GM19455 (cell line): ENCODE data around the gene SRGAP3.

ENCODE experiments used
- ATAC-seq: cut with Tn5 transposase; IDR thresholded peaks from one replicate; pipeline ENCODE4 v1.9.1; 2021; ENCODE audit not compliant: unreplicated experiment

SRGAP3 gene

DNA sequence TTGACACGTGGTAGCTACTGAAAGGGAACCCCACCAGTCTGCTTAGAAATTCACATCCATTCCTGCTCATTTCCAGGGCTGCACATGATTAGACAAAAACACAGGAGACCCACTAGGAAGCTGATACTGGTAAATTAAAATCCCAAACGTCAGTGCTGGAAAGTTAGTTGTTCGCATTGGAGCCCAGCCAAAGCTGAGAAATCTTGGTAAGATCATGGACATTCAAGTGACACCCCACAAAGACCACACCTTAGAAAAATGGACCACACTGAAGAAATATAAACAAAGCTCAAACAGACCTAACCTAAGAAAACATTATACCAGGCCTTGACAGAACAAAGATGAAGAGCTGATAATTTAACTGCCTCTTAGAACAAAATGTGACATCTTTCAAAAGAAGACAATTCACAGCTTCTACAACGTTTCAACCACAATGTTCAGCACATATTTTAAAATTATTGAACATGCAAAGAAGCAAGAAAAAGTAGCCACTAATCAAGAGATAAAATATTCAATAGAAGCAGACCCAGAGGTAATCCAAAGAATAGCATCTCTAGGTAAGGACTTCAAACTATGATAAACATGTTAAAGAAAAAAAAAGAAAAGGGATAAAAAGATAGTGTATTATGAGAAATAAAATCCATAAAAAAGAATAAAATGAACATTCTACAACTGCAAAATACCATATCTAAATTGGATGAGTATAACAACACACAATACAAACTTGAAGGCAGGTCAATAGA is 306.5 kb downstream of the SRGAP3 start:
- no peak for ATAC-seq

DNA sequence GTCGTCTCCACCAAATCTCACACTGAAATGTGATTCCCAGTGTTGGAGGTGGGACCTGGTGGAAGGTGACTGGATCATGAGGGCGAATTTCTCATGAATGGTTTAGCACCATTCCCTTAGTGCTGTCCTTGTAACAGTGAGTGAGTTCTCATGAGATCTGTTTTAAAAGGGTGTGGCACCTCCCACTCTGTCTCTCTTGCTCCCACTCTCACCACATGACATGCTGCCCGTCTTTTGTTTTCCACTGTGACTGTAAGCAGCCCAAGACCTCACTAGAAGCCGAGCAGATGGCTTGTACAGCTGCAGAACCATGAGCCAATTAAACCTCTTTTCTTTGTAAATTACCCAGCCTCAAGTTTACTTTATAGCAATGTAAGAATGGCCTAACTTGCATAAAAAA is 307.3 kb downstream of the SRGAP3 start:
- no peak for ATAC-seq

DNA sequence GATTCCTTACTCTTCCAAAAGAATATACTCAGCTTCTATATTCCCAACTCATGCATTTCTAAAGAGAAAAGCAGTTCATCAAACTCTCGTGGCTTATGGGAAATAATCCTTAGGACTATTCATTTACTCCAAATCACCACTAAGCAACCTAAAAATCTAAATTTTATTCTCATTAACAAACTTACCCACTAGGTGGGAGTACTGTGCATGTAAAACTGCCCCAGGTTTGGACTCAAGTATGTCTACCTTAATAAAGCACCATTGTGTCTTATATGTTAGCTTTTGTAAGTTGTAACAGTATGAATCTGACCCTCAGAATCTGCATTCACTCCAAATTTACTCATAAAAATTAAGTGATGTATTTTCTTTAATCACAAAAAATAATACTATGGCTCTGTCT is 311.4 kb downstream of the SRGAP3 start:
- ATAC-seq: no peak

DNA sequence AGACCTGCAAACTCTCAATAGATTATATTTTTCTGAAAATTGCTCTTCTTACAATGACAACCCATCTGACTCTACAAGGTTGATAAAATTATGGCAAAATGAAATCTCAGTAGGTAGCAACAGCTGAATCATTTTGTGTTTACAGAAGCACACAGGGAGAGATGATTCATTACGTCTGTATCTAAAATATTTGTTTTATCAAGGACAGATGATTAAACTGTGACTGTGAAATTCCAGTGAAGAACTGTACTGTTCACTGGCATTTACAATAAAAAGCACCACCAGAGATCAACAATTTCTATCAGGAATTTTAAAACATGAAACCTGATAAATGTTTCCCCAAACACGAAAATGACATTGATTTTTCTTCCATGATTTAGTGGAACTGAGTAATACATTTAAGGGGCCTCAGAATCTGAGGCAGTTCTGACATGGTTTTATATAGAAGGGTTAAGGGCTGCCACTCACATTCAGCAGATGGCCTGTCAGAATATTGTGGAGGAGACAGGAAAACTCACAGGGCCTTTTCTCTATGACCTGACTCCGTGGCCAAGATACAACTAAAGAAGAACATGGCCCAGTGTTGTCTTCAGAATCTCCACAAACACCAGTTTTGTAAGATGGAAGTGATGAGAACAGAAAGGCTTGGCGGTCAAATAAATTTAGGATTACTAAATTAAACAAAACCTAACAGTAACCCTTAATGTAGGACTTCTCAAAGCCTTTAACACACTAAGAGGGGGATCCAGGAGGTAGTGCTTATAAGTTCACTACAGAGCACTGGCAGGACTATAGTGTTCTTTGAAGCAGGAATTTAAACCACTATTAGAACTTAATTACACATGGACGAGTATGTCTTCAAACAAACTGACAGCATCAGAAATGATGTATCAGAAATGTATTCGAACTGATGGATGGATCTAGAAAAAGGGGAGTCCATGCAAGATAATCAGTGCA is 312.1 kb downstream of the SRGAP3 start:
- ATAC-seq: no peak

DNA sequence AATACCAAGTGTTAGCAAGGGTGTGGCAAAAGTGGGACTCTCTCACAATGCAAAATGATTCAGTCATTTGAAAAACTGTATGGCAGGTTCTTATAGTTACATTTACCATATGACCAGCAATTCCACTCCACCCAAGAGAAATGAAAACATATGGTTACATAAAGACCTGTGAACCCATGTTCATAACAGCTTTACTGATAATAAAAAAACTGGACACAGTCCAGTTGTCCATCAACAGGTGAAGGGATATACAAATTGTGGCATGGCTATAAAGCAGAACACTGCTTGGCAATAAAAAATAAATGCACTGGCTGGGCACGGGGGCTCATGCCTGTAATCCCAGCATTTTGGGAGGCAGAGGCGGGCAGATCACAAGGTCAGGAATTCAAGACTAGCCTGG is 316.9 kb downstream of the SRGAP3 start:
- ATAC-seq: no peak

DNA sequence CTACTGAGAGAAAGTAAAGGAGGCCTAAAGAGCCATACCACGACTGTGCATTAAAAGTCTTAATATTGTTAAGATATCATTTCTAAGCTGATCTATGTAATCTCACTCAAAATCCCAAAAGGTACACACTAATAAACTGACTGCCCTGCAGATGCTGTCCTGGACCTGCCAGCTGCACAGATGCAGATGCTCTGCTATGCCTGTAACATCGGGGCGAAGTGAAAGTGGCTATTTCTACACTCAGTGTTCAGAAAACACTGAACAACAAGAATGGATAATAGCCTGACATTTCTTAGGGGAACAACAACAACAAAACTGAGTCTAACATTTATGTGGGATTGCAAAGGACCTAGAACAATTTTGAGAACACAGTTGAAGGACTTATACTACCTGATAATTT is 318.1 kb downstream of the SRGAP3 start:
- no peak for ATAC-seq
